Central memory CD8-positive, alpha-beta T cell (primary cell): Measurements from ENCODE around the gene MIB2.

Source experiments
- ATAC-seq: fragments of 150-1000 bp; cut with Tn5 transposase; replicated peaks from 2 replicates; pipeline ENCODE4 v1.10.0; 2022; ENCODE audit warnings: mild to moderate bottlenecking, moderate FRiP score, moderate number of reproducible peaks; ENCODE audit not compliant: poor library complexity, severe bottlenecking; ENCODE audit errors: extremely low read depth
- DNase-seq, 2 donors: peaks; one replicate each; pipeline ENCODE4 v3.0.0; 2021; ENCODE audit warnings: low spot score in 2 of 2
- H3K27ac Mint-ChIP-seq: one replicate; pipeline ENCODE4 v1.8.0; 2022; ENCODE audit warnings: low read depth, mild to moderate bottlenecking, moderate library complexity, mixed read lengths
- H3K27me3 Mint-ChIP-seq: one replicate; pipeline ENCODE4 v1.8.0; 2022; ENCODE audit warnings: mixed read lengths
- H3K36me3 Mint-ChIP-seq: one replicate; pipeline ENCODE4 v1.8.0; 2022; ENCODE audit warnings: mild to moderate bottlenecking, moderate library complexity, mixed read lengths; ENCODE audit not compliant: insufficient read depth
- H3K4me1 Mint-ChIP-seq: one replicate; pipeline ENCODE4 v1.8.0; 2022; ENCODE audit warnings: mixed read lengths
- H3K4me3 Mint-ChIP-seq: one replicate; pipeline ENCODE4 v1.8.0; 2022; ENCODE audit warnings: mild to moderate bottlenecking, moderate library complexity, mixed read lengths
- H3K9me3 Mint-ChIP-seq: one replicate; pipeline ENCODE4 v1.8.0; 2022; ENCODE audit warnings: mixed read lengths

The MIB2 gene

DNA sequence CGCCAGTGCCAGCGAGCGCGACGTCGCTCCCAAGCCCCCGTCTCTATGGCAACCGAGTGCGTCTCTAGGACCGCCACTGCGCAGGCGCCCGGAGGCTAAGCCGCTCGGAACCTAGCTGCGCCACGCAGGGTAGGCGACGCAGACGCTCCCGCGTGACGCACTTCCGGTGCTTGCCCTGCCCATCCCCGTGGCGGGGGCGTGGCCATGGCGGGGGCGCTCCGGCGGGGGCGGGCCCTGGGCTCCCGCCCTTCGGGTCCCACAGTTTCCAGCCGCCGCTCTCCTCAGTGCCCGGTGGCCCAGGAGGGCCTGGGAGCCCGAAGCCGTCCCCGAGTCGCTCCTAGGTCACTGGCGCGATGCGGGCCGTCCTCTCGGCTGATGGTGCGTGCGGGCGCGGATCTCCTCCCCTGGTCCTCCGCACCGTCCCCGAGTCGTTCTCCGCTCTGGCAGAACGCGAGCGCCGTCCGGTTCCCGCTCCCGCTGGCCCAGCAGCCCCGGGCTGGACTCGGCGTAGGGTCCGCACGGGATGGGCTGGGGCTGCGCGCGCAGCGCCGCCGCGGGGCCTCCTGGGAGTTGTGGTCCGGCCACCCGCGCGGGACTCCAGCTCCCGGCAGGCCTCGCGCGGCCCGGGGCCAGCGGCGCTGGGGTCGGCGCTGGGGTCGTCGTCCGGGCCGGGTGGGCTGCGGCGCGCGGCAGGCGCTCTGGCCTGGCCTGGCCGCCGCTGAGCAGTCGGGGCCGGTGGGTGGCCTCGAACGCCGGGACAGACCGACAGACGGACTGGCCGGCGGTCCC lies at the start of gene MIB2:
TSS of gene MIB2 (plus strand) at position 245 of the 789 bp plus-strand sequence. CDS start 7,953 bp downstream, outside the sequence.
- Mint-ChIP-seq H3K27me3 (no peaks in the 10 kb centered on the region), H3K36me3 (peaks cover 26% of the 10 kb centered on the region), H3K4me3 (peak within 1 kb of the TSS; percentile 94), H3K27ac (peak within 1 kb of the TSS; percentile 99), H3K9me3 (no peaks in the 10 kb centered on the region), H3K4me1 (peaks cover 22% of the 10 kb centered on the region)
- peak; percentile 97 to 98 for DNase-seq
- peak; percentile 87 for ATAC-seq

GRCh38 chr1:1567152-1567875 lies 48.0 kb upstream of the MIB2 start:
- H3K9me3 Mint-ChIP-seq: no peaks in the 10 kb centered on the region
- DNase-seq (no peak), ATAC-seq (no peak)
- H3K27ac Mint-ChIP-seq: peak overlapping the region; percentile 44
- H3K4me3 Mint-ChIP-seq: no peak overlapping the region
- H3K27me3 Mint-ChIP-seq: no peaks in the 10 kb centered on the region
- peaks cover 24% of the 10 kb centered on the region for H3K4me1 Mint-ChIP-seq
- H3K36me3 Mint-ChIP-seq: peaks cover 59% of the 10 kb centered on the region

DNA sequence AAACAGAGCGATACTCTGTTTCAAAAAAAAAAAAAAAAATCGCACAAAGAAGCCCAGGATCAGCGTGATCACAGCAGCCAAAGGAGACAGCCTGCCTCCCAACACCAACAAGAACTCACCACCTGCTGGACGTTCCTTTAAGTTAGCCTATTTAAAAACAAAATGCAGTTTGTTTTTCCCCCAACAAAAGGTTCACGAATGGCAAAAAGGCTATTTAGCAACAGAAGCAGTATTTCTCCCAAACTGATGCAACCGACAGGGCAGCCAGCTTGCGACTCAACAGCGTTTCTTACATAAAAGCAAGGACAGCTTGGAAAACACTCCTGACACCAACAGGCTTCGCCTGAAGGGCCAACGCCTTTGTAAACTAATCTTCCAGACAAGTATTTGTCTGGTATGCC lies 47.4 kb upstream of the MIB2 start:
- no peak for ATAC-seq
- Mint-ChIP-seq H3K4me1 (peaks cover 24% of the 10 kb centered on the region), H3K36me3 (peaks cover 57% of the 10 kb centered on the region), H3K9me3 (no peaks in the 10 kb centered on the region), H3K4me3 (no peak overlapping the region), H3K27ac (peak overlapping the region; percentile 44), H3K27me3 (no peaks in the 10 kb centered on the region)
- DNase-seq: no peak

GRCh38 chr1:1569341-1569740 lies 46.0 kb upstream of the MIB2 start:
- Mint-ChIP-seq H3K36me3 (peaks cover 55% of the 10 kb centered on the region), H3K4me3 (no peak overlapping the region), H3K9me3 (no peaks in the 10 kb centered on the region), H3K4me1 (peaks cover 34% of the 10 kb centered on the region), H3K27me3 (no peaks in the 10 kb centered on the region), H3K27ac (peak overlapping the region; percentile 64)
- DNase-seq (no peak), ATAC-seq (no peak)

GRCh38 chr1:1573843-1574720 lies 41.2 kb upstream of the MIB2 start:
- Mint-ChIP-seq H3K4me3 (peak overlapping the region; percentile 98), H3K27me3 (no peaks in the 10 kb centered on the region), H3K9me3 (no peaks in the 10 kb centered on the region), H3K4me1 (peaks cover 30% of the 10 kb centered on the region), H3K27ac (peak overlapping the region; percentile 100), H3K36me3 (peaks cover 41% of the 10 kb centered on the region)
- DNase-seq (peak in 1 of 2 donors; percentile 22), ATAC-seq (peak; percentile 80)

DNA sequence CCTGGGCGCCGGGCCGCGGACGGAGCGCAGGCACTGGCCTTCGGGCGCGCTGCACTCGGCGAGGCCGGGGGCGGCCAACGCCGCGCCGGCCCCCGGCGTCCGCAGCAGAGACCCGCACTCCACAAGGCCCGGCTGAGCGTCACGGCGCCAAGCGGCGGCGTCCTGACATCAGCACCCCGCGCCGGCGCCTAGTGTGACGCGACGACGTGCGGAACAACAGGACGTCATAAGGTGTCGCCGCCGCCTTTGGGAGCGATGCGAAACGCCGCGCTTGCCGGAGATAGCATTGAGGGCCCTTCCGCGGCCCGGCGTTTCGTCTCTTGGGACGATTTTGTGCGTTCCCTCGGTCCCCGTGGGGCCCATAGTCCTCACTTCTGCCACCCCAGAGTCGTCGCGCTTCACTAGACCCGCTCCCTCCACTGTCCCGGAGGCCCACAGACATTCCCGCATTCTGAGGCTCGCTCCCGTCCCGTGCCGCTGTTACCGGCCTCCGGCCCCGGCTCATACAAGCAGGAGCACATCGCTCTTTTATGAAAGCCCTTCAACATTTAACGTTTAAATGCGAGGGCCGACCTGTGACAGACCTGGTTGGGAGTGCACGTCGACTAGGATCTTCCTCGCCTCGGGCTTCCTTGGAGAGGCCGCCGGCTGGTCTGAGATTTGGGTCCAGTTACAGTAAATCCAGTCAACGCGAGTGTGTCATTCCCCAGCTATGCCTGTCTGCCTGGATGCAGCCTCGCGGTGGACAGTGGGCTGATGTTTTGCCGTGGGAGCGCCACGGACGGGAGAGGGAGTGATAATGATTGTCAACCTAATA lies 40.4 kb upstream of the MIB2 start, which contains the start of gene SSU72:
TSS of gene SSU72 (minus strand) at position 143 of the 817 bp plus-strand sequence. CDS start 306 bp downstream, outside the sequence.
- ATAC-seq (peak; percentile 85), DNase-seq (peak; percentile 84 to 90)
- Mint-ChIP-seq H3K9me3 (no peaks in the 10 kb centered on the region), H3K4me3 (peak within 1 kb of the TSS; percentile 98), H3K4me1 (peaks cover 26% of the 10 kb centered on the region), H3K27me3 (no peaks in the 10 kb centered on the region), H3K36me3 (peaks cover 38% of the 10 kb centered on the region), H3K27ac (peak within 1 kb of the TSS; percentile 100)

GRCh38 chr1:1577367-1578011 lies 37.8 kb upstream of the MIB2 start:
- H3K27ac Mint-ChIP-seq: no peak overlapping the region
- H3K4me1 Mint-ChIP-seq: peaks cover 17% of the 10 kb centered on the region
- H3K9me3 Mint-ChIP-seq: no peaks in the 10 kb centered on the region
- DNase-seq (no peak), ATAC-seq (no peak)
- no peak overlapping the region for H3K4me3 Mint-ChIP-seq
- H3K27me3 Mint-ChIP-seq: peaks cover 13% of the 10 kb centered on the region
- peaks cover 23% of the 10 kb centered on the region for H3K36me3 Mint-ChIP-seq

- no peak for DNase-seq
- Mint-ChIP-seq H3K9me3 (no peaks in the 10 kb centered on the region), H3K36me3 (peaks cover 17% of the 10 kb centered on the region), H3K4me1 (peaks cover 14% of the 10 kb centered on the region), H3K27me3 (peaks cover 23% of the 10 kb centered on the region), H3K27ac (no peak overlapping the region), H3K4me3 (no peak overlapping the region)
- no peak for ATAC-seq
Observed at GRCh38 chr1:1578371-1578940, 36.8 kb upstream of the MIB2 start.

- H3K36me3 Mint-ChIP-seq: no peaks in the 10 kb centered on the region
- ATAC-seq (no peak), DNase-seq (no peak)
- no peaks in the 10 kb centered on the region for H3K9me3 Mint-ChIP-seq
- peaks cover 24% of the 10 kb centered on the region for H3K27me3 Mint-ChIP-seq
- no peaks in the 10 kb centered on the region for H3K4me1 Mint-ChIP-seq
- no peak overlapping the region for H3K4me3 Mint-ChIP-seq
- no peak overlapping the region for H3K27ac Mint-ChIP-seq
Observed at GRCh38 chr1:1582585-1583346, 32.5 kb upstream of the MIB2 start.

DNA sequence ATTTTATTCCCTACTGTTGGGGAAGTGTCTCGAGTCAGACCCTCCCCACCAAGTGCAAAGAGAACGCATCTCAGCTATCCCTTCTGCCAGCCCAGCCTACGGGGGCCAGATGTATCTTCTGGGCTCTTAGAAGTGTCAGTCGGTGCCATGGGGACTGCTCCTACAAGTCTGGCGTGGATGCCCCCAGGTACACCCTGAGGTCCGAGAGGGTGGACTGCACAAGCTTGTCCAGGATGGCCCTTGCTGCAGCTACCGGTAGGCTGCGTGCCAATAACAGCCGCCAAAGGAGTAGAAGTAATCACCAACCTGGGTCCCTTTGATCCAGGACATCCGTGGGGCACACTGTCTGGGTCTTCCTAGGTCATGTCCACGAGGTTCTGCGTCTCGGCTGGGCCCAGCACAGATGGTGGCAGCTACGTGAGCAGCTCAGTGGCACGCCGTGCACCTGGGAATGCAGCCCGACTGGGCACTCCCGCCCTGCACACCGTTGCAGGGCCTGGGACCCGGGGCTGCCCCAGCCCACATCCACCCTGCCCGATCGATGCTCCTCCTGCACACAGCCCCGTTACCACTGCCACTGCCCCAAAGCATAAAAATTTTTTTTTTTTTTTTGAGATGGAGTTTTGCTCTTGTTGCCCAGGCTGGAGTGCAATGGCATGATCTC lies 31.8 kb upstream of the MIB2 start:
- H3K4me1 Mint-ChIP-seq: no peaks in the 10 kb centered on the region
- ATAC-seq: no peak
- no peaks in the 10 kb centered on the region for H3K9me3 Mint-ChIP-seq
- no peak for DNase-seq
- no peaks in the 10 kb centered on the region for H3K36me3 Mint-ChIP-seq
- no peak overlapping the region for H3K27ac Mint-ChIP-seq
- H3K4me3 Mint-ChIP-seq: no peak overlapping the region
- peaks cover 27% of the 10 kb centered on the region for H3K27me3 Mint-ChIP-seq
